SU-DHL-6 (cell line): ENCODE results near the gene CCDC138.

Experiments
- H2AFZ ChIP-seq: fragments of 200-600 bp; sonication (generic); 2 replicates; pipeline ENCODE4 v1.6.1; 2014; ENCODE audit warnings: low read depth, mild to moderate bottlenecking, moderate library complexity, mixed read lengths, antibody characterized with exemption, low read length; ENCODE audit not compliant: severe bottlenecking
- H3F3A ChIP-seq: fragments of 200-600 bp; shearing (Covaris generic); 2 replicates; pipeline ENCODE4 v1.6.0; 2016; ENCODE audit warnings: antibody characterized with exemption, mild to moderate bottlenecking; ENCODE audit not compliant: insufficient read depth
- H3K27ac ChIP-seq: fragments of 200-600 bp; sonication (generic); 2 replicates; pipeline ENCODE4 v1.5.1; 2016; ENCODE audit warnings: low read depth, mild to moderate bottlenecking, low read length, moderate library complexity, mixed read lengths
- H3K27me3 ChIP-seq: fragments of 200-600 bp; sonication (generic), shearing (Covaris generic); 2 replicates; pipeline ENCODE4 v1.6.0; 2014; ENCODE audit warnings: mild to moderate bottlenecking, low read length
- H3K36me3 ChIP-seq: fragments of 200-600 bp; sonication (generic); 2 replicates; pipeline ENCODE4 v1.6.1; 2014; ENCODE audit warnings: mild to moderate bottlenecking, low read length, mixed read lengths
- H3K4me2 ChIP-seq: fragments of 300-600, 200-600 bp; shearing (Covaris generic), sonication (generic); 2 replicates; pipeline ENCODE4 v1.6.0; 2014; ENCODE audit warnings: low read length, low read depth, mild to moderate bottlenecking; ENCODE audit not compliant: poor library complexity, severe bottlenecking
- H3K4me3 ChIP-seq: fragments of 200-600 bp; sonication (generic); 2 replicates; pipeline ENCODE4 v1.5.1; 2014; ENCODE audit warnings: antibody characterized with exemption, low read length, mild to moderate bottlenecking, mixed read lengths; ENCODE audit not compliant: insufficient read depth, poor library complexity, severe bottlenecking
- H3K79me2 ChIP-seq: fragments of 200-600 bp; sonication (generic); 2 replicates; pipeline ENCODE4 v1.6.1; 2014; ENCODE audit warnings: mild to moderate bottlenecking, low read length, moderate library complexity; ENCODE audit not compliant: insufficient read depth
- H3K9ac ChIP-seq: fragments of 200-600 bp; sonication (generic); 2 replicates; pipeline ENCODE4 v1.7.0; 2014; ENCODE audit warnings: mild to moderate bottlenecking, low read length
- H3K9me2 ChIP-seq: fragments of 200-600 bp; sonication (generic); replicated peaks from 2 replicates; pipeline ENCODE4 v1.6.1; 2014; ENCODE audit warnings: low read length; ENCODE audit not compliant: insufficient read depth
- H3K9me3 ChIP-seq: fragments of 200-600 bp; sonication (generic); 2 replicates; pipeline ENCODE4 v1.6.1; 2014; ENCODE audit warnings: low read length, mixed read lengths; ENCODE audit not compliant: insufficient read depth
- H4K20me1 ChIP-seq: fragments of 200-600 bp; sonication (generic); 2 replicates; pipeline ENCODE4 v1.6.1; 2014; ENCODE audit warnings: low read depth, mild to moderate bottlenecking, antibody characterized with exemption, low read length, moderate library complexity, mixed read lengths
- EZH2phosphoT487 ChIP-seq: fragments of 200-600 bp; sonication (generic), shearing (Covaris generic); conservative IDR thresholded peaks from 2 replicates; pipeline ENCODE4 v1.6.1; 2018; ENCODE audit warnings: mild to moderate bottlenecking, antibody characterized with exemption, low read length, moderate library complexity, mixed read lengths
- TF ChIP-seq, protein P1 (sequence below): fragments of 200-600 bp; sonication (generic); IDR thresholded peaks from one replicate; pipeline ENCODE4 v1.5.1; 2017; ENCODE audit warnings: antibody characterized with exemption, mild to moderate bottlenecking, low read length, moderate library complexity; ENCODE audit not compliant: insufficient read depth, poor library complexity, severe bottlenecking

CCDC138 gene

DNA sequence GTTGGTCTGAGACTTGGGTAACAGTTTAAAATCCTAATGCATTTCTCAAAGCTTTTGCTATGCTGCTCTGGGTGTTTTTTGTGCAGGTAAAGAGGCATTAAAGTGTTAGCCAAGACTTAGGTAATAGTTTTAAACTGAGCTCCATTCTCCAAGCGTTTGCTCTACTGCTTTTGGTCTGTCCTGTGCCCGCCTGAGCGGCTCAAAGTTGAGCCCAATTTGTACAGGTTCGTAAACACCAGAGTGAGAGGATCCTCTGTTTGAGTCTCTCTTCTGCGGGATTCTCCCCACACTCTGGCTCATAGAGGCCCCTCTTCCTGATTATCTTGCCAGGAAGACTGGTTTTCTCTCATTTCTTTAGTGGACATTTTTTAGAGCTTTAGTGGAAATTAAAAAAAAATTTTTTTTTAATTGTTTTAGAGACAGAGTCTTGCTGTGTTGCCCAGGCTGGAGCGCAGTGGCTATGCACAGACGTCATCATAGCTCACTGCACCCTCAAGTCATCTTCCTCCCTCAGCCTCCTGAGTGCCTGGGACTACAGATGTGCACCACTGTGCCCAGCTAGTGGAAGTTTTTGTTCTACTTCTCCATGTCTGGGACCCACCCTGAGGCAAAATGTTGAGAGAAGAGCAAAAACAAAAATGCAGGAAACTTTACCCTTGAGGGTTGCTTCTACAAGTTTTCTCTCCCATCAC, 16.6 kb downstream of the CCDC138 start:
- no peaks in the 10 kb centered on the region for H3K9me2 ChIP-seq
- no peak for TF ChIP-seq EZH2phosphoT487
- TF ChIP-seq, protein P1, sequence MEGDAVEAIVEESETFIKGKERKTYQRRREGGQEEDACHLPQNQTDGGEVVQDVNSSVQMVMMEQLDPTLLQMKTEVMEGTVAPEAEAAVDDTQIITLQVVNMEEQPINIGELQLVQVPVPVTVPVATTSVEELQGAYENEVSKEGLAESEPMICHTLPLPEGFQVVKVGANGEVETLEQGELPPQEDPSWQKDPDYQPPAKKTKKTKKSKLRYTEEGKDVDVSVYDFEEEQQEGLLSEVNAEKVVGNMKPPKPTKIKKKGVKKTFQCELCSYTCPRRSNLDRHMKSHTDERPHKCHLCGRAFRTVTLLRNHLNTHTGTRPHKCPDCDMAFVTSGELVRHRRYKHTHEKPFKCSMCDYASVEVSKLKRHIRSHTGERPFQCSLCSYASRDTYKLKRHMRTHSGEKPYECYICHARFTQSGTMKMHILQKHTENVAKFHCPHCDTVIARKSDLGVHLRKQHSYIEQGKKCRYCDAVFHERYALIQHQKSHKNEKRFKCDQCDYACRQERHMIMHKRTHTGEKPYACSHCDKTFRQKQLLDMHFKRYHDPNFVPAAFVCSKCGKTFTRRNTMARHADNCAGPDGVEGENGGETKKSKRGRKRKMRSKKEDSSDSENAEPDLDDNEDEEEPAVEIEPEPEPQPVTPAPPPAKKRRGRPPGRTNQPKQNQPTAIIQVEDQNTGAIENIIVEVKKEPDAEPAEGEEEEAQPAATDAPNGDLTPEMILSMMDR = no peak
- no peak overlapping the region for H3K4me3 ChIP-seq
- H3K27ac ChIP-seq = no peak overlapping the region
- no peak overlapping the region for H3K9ac ChIP-seq
- H4K20me1 ChIP-seq = no peaks in the 10 kb centered on the region
- no peaks in the 10 kb centered on the region for H3K27me3 ChIP-seq
- H2AFZ ChIP-seq = no peak overlapping the region
- H3K9me3 ChIP-seq = no peaks in the 10 kb centered on the region
- H3F3A ChIP-seq = peaks cover 11% of the 10 kb centered on the region; the same call in 1 of the 2 replicates
- peaks cover 64% of the 10 kb centered on the region for H3K36me3 ChIP-seq
- H3K79me2 ChIP-seq = peaks cover 51% of the 10 kb centered on the region
- H3K4me2 ChIP-seq = no peak overlapping the region

- H3K27me3 ChIP-seq = no peaks in the 10 kb centered on the region
- peaks cover 64% of the 10 kb centered on the region for H3K36me3 ChIP-seq
- no peak overlapping the region for H3K9ac ChIP-seq
- H3F3A ChIP-seq = peaks cover 11% of the 10 kb centered on the region; the same call in 1 of the 2 replicates
- H4K20me1 ChIP-seq = no peaks in the 10 kb centered on the region
- H2AFZ ChIP-seq = no peak overlapping the region
- no peaks in the 10 kb centered on the region for H3K9me2 ChIP-seq
- no peak overlapping the region for H3K4me3 ChIP-seq
- H3K27ac ChIP-seq = no peak overlapping the region
- TF ChIP-seq EZH2phosphoT487 = no peak
- TF ChIP-seq, protein P1 = no peak
- H3K9me3 ChIP-seq = no peaks in the 10 kb centered on the region; the same call in 1 of the 2 replicates
- no peak overlapping the region for H3K4me2 ChIP-seq
- peaks cover 58% of the 10 kb centered on the region for H3K79me2 ChIP-seq
Measured at GRCh38 chr2:108805032-108805431, 18.5 kb downstream of the CCDC138 start.

GRCh38 chr2:108805782-108806181, 19.2 kb downstream of the CCDC138 start:
- Histone ChIP-seq H3K36me3 (peaks cover 68% of the 10 kb centered on the region), H3K4me3 (no peak overlapping the region), H3K79me2 (peaks cover 62% of the 10 kb centered on the region), H3K4me2 (no peak overlapping the region), H3F3A (peaks cover 11% of the 10 kb centered on the region; the same call in 1 of the 2 replicates), H3K27me3 (no peaks in the 10 kb centered on the region), H2AFZ (no peak overlapping the region), H3K9ac (no peak overlapping the region), H3K9me2 (no peaks in the 10 kb centered on the region), H3K9me3 (no peaks in the 10 kb centered on the region; the same call in 1 of the 2 replicates), H3K27ac (no peak overlapping the region), H4K20me1 (no peaks in the 10 kb centered on the region)
- TF ChIP-seq, protein P1 = no peak
- no peak for TF ChIP-seq EZH2phosphoT487
